GM19193 (cell line): Measurements from ENCODE around the gene OGDH.
A peak's percentile ranks its signal among the peaks of the same experiment; 100 is the strongest.

Experiments
- POLR2A ChIP-seq: IDR thresholded peaks from 4 replicates; pipeline ENCODE4 v1.6.1; 2011; ENCODE audit not compliant: insufficient read depth, insufficient read length; ENCODE audit errors: extremely low read depth

The OGDH gene

DNA sequence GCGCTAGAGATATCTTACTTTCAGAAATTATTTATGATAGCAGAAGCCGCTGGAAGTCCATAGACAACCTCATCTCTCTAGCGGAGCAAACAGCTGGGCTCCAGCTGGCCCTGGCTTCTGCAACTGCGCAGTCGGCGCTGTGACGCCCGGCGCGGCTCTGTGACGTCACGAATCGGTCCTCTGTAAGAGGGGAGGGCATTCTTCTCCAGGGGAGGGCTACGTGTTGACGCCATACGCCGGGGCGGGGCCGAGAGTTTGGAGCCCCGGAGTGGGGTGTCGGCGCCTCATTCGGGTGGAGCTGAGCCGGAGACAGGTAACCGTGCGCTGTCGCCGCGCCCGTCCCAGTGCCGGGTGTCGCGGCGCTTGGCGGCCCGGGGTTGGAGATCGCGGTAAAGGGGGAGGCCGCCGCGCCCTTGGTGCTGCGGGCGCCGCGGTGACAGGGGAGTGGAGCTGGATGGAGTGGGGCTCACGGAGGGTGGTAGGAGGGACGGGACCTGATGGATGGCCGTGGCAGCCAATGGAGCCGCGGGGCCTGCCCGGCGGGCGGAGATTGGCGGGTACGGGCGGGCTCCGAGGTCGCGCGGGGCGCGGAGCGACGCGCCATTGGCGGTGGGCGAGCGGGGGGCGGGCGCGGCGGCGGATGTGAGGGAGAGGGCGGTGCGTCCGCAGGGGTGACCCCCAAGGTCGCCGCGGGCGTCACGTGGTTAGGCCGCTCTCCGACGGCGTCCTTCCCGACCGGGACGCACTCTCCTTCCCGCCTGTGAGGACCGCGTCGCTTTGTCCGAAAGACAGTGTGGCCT, at the start of gene OGDH:
OGDH (plus strand) TSS at position 287 of the 800 bp plus-strand sequence. CDS start 17,717 bp downstream, outside the sequence.
- TF ChIP-seq POLR2A = peak; percentile 96

DNA sequence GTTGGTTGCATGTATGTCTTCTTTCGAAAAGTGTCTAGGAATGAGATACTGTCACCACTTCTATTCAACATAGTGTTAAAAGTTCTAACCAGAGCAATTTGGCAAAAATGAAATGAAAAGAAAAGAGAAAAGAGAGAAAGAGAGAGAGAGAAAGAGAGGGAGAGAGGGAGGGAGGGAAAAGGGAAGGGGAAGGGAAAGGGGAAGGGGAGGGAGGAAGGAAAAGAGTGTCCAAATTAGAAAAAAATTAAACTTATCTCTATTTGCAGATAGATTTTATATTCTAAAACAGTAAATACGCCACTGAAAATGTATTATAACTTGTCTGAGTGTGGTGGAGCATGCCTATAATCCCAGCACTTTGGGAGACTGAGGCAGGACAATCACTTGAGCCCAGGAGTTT, 48.9 kb upstream of the OGDH start:
- TF ChIP-seq POLR2A = no peak

DNA sequence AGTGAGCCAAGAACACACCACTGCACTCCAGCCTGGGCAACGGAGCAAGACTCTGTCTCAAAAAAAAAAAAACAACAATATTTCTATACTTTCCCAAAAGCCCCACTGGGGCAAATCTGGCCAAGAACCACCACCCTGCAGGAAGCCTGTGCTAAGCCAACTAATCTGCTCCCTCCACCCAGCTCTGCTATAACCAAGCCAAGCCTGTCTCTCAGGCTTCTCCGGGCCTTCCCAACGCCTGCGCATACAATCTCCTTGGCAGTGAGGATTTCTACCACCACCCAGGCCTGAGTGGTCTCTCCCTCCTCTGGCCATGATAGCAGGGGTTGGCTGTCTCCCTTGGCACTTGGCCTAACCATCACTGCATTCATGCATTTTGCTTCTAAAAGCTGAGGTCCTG, 46.9 kb upstream of the OGDH start:
- TF ChIP-seq POLR2A = no peak

DNA sequence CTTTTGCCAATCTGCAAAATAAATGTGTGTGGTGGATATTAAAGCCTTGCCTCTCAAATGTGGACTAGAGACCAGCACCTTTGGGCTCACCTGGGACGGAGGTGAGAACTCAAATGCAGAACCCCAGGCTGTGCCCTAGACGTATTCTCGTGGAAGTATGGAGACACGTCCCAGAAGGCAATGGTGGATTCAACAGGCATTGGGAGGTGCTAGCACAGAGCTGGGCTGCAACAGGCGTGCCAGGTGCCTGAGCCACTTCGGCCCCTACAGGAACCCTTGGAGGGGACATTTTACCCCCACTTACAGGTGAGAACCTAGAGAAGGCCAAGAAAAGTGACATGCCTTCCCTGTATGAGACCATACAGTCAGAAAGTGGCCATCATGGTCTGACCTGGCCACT, 44.9 kb upstream of the OGDH start:
- no peak for TF ChIP-seq POLR2A

DNA sequence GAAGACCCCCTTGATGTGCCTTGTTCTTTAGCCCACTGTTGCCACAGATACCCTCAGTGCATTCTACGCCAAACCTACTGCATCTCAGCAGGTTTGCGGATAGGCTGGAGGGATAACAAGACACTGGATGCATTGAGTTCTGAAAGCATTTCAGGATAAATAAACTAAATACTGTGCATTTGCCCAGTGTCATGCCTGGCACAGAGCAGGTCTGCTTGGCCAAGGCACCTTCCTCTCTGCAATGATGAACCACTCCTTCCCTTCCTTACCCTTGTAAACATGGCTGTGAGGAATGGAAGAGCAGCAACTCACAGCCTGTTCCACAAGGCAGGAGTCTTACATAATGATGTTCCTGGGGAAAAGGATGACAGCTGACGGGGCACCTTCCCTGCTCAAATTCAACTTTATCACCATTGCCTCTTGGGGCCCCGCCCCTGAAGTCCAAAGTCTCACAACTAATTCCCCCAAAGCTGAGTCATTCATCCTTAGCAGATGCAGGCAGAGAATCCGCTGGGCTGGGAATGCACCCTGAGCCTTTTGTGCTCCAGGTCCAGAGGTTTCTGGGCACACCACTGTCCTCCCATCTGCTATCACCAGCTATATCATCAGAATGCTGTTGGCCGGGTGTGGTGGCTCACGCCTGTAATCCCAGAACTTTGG, 44.3 kb upstream of the OGDH start:
- TF ChIP-seq POLR2A = no peak

DNA sequence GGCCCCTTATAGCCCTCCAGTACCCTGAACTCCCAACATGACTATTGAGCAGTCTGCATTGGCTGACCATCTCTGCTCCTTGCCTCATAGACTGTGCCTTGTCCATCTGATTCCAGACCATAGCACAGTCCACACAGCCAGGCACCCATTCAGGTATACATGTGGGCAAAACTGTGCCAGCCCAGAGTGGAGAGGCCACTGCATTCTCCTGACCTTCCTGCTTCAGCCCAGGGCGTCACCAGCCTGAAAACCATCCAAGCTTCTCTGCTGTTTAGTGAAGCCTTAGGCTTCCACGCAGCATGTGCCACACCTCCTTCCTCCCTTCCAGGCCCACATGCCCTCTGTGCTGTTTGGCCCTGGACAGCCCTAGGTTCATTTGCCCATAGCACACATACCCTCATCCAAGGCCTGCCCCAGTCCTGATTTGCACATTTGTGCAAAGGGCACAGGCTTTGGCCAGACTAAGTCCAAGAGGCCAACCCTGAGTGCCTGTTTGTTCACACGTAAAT, 43.2 kb upstream of the OGDH start:
- TF ChIP-seq POLR2A = no peak

DNA sequence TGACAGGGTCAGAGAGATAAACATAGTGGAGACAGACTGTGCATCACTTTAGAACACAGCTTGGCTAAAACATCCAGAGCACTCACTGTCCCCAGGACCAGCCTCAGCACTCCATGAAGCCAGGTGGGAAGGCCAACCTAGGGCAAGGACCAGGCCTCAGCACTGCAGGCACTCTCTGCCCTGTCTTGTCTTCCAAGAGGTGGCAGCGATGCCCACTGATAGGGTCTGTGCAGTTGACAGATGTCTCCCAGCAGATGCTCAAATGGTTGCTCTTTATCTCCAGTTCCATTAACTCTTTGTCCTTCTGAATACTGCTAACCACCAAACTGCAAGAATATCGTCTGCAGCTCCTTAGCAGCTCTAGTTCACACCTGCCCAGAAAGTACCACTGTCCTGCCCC, 41.8 kb upstream of the OGDH start:
- no peak for TF ChIP-seq POLR2A

DNA sequence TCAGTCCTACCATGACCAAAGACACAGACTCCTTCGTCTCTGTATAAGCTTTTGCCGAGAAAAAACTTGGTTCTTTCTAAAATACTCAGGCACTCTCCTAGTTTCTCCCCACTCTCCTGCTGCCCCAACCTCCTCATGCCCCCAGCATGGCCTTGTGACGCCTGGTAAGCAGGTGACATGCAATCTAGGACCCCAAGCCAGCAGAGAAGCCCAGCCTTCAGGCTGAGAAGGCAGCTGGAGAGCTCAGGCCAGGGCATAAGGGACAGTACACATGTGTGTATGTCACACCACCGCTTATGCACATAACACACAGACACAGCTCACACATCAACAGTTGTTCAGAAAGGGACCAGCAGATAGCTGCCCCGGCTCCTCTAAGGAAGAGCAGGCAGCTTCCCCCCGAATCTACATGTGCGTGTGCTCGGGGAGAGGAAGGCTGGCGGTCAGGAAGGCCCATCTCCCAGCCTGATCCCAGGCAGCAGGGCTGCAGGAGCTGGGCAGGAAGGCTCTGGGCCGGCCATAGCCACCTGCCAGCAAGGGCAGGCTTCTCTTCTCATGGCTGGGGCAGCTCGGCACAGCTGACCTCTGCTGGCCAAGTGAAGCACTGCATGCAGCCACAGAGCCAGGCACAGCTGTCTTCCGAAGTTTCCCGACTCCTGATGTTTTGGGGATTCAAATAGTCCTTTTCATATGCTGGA, 41.2 kb upstream of the OGDH start:
- peak; percentile 13 for TF ChIP-seq POLR2A

DNA sequence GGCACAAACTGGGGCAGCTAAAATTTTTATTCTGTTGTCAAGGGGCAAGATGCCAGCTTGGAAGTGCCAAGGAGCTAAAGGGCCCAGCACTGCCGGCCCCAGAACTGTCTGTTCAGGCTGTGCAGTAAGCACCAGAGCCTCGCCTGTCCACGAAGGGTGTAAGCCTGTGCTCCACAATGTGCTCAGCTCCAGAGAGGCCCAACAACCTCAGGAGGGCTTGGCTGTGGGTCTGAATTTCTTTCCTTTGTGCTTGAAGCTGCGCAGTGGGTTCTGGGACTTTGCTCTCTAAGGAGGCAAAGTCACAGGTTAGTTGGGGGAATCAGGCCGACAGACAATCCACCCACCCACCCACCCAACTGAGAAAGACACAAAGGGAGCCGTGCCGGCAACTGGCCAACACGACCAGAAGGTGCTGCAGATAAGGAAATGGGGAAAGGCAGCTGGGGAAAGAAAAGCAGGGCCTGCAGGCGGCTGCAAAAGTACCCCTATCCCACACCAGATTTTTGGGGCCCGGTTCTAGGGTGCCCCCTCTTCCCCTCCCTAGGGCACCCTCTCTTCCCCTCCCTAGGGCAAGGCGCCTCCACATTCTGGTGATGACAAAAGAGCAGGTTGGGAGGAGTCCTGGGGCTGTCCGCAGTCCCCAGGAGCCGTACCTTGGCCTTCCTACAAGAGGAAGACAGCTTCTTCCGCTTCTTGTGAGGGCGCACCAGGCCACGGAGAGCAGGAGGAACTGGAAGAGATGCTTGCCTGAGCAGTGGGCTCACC, 40.5 kb upstream of the OGDH start:
- TF ChIP-seq POLR2A = no peak

DNA sequence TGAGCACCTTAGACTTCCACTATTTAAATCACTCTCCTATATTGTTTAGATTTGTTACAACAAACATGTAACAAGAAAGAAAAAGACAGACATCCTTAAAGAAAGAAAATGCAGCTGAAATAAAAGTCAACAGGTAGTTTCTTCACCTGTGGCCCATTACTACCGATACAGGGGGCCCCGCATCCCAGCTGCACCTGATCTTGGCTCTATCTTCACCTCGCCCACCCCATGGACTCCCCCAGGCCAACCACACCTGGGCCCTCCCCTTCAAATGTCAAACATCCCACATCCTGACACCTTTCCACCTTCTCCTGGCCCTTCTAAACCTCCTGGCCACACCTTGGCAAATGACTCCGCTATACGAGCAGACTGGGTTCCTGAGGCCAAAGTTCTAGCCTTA, 39.7 kb upstream of the OGDH start:
- TF ChIP-seq POLR2A = no peak

DNA sequence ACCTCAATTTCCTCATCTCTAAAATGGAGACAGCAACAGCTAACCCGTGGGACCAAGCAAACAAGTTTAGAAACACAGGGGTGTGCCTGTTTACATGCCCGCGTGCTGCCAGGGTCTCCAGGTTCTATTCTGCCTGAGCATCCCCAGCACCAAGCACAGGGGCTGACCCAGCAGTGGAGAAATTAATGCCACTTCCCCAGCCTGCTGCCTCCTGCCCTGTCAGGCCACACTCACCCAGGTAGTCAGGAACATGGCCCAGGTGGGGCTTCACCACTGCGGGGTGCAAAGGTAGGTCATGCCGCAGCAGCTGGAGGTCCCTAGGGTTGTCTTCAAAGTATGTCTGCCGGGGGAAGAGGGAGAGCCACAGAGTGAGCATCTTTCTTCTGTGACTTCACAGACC, 38.5 kb upstream of the OGDH start:
- no peak for TF ChIP-seq POLR2A

DNA sequence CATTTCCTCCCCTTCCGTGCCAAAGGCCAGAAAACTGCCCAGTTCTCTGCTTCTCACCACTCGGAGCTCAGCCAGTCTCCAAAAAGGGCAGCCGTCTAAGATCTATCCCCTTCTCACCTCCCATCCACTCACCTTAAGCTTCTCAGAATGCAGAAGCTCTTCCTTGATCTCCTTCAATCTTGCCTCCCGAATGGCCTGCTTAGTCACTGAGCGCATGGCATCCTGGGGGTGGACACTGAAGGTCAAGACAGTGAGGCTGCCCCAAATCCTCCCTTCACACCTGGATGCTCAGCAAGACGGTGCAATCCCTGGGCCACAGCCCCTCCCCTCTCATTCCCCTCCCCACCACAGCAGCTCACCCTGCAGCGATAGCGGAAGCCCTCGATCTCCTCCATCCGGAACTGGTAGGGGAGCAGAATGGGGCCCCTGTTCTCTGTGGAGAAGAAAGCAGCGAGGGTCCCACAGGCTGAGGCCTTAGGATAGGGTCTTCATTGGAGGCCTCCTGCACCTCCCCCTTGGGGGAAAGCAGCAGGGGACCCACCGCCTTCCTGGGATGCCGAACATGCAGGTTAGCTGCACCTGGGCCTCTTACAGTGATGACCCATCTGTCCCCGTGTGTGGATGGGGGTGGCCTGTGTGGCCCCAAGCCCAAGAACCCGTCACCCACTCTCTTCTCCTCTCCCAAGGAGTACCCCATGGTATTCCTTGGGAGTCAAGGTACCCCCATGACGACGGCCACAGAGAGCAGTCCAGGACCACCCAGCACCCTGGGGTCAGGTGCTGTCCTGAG, 37.5 kb upstream of the OGDH start:
- TF ChIP-seq POLR2A = no peak

DNA sequence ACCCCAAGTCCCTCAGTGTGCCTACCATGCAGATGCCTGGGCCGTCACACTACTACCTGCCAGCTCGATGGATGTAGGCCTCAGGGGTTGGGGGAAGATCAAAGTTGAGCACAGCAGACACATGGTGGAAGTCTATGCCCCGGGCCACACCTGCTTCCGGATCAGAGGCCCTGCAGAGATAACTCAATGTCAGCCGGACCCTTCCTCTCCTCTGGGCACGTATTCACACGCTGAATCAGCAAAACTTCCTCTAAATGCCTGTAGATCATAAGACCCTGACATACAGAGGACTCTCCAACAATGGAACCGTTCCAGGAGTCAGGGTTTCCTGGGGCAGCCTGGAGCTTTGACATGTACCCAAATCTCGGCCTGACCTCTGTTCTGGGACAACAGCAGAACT, 36.5 kb upstream of the OGDH start:
- no peak for TF ChIP-seq POLR2A

DNA sequence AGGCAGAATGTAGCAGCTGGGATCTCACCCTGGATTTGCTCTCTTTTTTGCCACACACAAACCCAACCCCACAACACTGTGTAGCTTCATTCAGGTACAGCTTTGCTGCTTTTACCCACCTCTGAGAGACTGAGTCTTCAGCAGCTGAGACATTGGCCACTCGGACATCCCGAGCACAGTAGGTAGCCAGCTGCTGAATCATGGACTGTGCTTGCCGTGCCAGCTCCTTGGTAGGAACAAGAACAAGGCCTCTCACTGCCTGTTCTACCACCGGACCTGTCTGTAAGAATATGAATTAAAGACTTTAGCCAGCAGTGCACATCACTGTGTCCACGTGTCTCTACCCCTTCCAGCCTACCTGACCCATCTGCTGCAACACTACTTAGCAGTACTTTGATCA, 33.7 kb upstream of the OGDH start:
- TF ChIP-seq POLR2A = no peak

DNA sequence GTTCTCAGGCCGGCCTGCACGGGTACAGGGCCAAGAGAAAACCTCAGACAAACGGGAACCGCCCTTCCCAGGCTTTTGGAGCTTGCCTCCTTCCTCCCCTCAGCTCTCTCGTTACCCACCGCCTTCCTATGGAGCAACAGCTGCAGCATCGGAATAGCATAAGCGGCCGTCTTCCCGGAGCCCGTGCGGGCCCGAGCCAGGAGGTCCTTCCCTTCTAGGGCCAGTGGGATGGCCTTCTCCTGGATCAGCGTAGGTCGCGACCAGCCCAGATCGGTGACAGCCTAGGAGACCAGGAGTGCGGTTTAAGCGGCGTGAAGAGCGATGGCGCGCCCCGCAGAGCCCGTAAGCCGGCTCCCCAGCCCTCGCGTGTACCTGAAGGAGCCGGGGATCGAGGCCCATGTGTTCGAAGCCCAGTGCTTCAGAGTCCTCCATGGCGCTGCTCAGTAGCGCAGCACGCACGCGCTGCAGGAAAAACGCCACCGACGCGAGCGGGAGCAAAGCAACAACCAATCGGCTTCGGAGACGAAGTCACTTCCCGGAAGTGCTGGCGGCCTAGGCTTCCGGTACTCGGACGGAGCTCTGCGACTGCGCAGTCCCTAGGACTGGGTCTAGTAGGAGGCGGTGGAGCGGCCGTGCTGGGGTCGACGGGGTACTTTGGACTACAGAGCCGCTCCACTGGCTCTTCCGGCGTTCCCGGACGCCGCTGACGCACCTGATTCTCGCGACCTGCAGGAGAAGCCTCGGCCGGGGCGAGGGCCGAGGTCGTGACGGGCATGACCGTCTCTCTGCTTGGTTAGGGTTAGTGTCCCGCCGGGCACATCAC, 32.8 kb upstream of the OGDH start, which contains the start of gene DDX56:
DDX56 (minus strand) TSS at position 445 of the 823 bp plus-strand sequence; CDS start at position 432, 13 bp downstream.
- TF ChIP-seq POLR2A = peak; percentile 98
